Lung (tissue), 12 donors: Measurements from ENCODE around the gene SLCO2A1. TPM values are rescaled to one million over a fixed set of nuclear protein-coding genes. Genes with fewer than 3 reads are reported as not detected.

ENCODE experiments used
- ATAC-seq: fragments of 200-7000 bp; cut with Tn5 transposase; one replicate; pipeline ENCODE4 v1.9.1; 2020; ENCODE audit warnings: moderate number of reproducible peaks; ENCODE audit not compliant: insufficient read depth, low FRiP score
- DNase-seq, 3 donors: peaks; one replicate each; pipeline ENCODE4 v3.0.0-alpha.2; 2013 to 2017
- H3K27ac ChIP-seq, 2 donors: one replicate each; pipeline ENCODE4 v1.5.1; 2013; ENCODE audit warnings: mild to moderate bottlenecking in 2 of 2, moderate library complexity in 2 of 2, control low read depth in 1 of 2, inconsistent platforms in 1 of 2, low read depth in 1 of 2, low read length in 1 of 2
- H3K27me3 ChIP-seq, 3 donors: one replicate each; pipeline ENCODE4 v1.5.1; 2013; ENCODE audit warnings: low read length in 2 of 3; ENCODE audit not compliant: control insufficient read depth in 3 of 3, insufficient read depth in 3 of 3
- H3K36me3 ChIP-seq, 4 donors: one replicate each; pipeline ENCODE4 v1.5.1; 2013; ENCODE audit warnings: low read length in 4 of 4, mild to moderate bottlenecking in 1 of 4, moderate library complexity in 1 of 4; ENCODE audit not compliant: control insufficient read depth in 4 of 4, insufficient read depth in 4 of 4
- H3K4me1 ChIP-seq, 5 donors: one replicate each; pipeline ENCODE4 v1.5.1; 2013; ENCODE audit warnings: low read length in 5 of 5, mild to moderate bottlenecking in 2 of 5, moderate library complexity in 1 of 5; ENCODE audit not compliant: control insufficient read depth in 5 of 5, insufficient read depth in 5 of 5
- H3K4me3 ChIP-seq: one replicate; pipeline ENCODE4 v1.5.1; 2013; ENCODE audit warnings: mild to moderate bottlenecking, control low read depth, moderate library complexity
- H3K9ac ChIP-seq, 2 donors: one replicate each; pipeline ENCODE4 v1.5.1; 2013; ENCODE audit warnings: low read length in 2 of 2, control low read depth in 1 of 2; ENCODE audit not compliant: insufficient read depth in 1 of 2
- H3K9me3 ChIP-seq, 4 donors: one replicate each; pipeline ENCODE4 v1.5.1; 2013; ENCODE audit warnings: low read length in 3 of 4, mild to moderate bottlenecking in 1 of 4, moderate library complexity in 1 of 4; ENCODE audit not compliant: control insufficient read depth in 4 of 4, insufficient read depth in 3 of 4
- WGBS, 2 donors: extraction: QIAGEN DNeasy Blood & Tissue Kit; methylation state at CpG; one replicate each; pipeline ENCODE4 v1.1.7; 2013; 5-methylcytosine and 5-hydroxymethylcytosine counted together
- polyA plus RNA-seq, 2 donors: library from polyadenylated mRNA; stranded (reverse); fragments of 200-250 nt; gene quantifications; one replicate each; pipeline ENCODE4 v1.2.1, GENCODE V29; 2013
- total RNA-seq, 2 donors: library from RNA; depleted of rRNA in 1 of 2; stranded (reverse); fragments of >200 nt in 1 of 2; gene quantifications; one replicate each; pipeline ENCODE4 v1.2.1, GENCODE V29; 2014 to 2021
- TF ChIP-seq, protein P1 (sequence below): IDR thresholded peaks from 2 replicates; pipeline ENCODE4 v1.5.1; 2012; ENCODE audit warnings: mild to moderate bottlenecking; ENCODE audit errors: control extremely low read depth, extremely low read depth
- donor health status: control.
- donor health status: control.
- donor health status: Bipolar disorder and iron deficiency.
- donor health status: healthy.
- donor health status: DM: yes; HTN: yes; CAD: no.

SLCO2A1 gene
- total and polyA plus RNA-seq, 4 donors = 27.2 to 131 (median 42.7) TPM

DNA sequence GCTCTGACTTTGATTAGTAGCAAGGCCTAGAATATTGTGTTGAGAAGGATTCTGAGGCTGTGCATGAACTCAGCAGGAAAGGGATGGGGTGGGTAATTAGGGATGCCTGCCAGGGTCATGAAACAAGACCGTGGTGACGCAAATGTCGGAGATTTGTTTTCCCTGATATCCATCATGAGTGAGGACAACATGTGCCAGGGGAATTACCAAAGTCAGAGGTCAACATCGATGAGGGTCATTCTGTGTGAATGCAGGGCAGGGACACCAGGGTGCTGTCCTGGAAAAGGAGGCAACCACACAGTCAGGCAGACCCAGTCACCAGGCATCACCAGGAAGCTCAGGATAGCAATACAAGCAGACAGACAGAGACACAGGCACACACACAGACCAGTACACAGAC is 52.2 kb downstream of the SLCO2A1 start:
- Histone ChIP-seq H3K9me3 (peaks cover 0 to 3% (median 0%) of the 10 kb centered on the region in 4 donors), H3K27me3 (no peaks in the 10 kb centered on the region), H3K27ac (peak overlapping the region in 1 of 2 donors; percentile 11), H3K4me1 (peaks cover 0 to 6% (median 0%) of the 10 kb centered on the region in 5 donors), H3K9ac (no peak overlapping the region), H3K36me3 (peaks cover 0 to 6% (median 2%) of the 10 kb centered on the region in 4 donors), H3K4me3 (no peak overlapping the region)
- DNase-seq (no peak), ATAC-seq (no peak)
- WGBS, 2 donors = 64 to 88% methylated on average over 4 of the region's 4 CpGs
- TF ChIP-seq, protein P1, sequence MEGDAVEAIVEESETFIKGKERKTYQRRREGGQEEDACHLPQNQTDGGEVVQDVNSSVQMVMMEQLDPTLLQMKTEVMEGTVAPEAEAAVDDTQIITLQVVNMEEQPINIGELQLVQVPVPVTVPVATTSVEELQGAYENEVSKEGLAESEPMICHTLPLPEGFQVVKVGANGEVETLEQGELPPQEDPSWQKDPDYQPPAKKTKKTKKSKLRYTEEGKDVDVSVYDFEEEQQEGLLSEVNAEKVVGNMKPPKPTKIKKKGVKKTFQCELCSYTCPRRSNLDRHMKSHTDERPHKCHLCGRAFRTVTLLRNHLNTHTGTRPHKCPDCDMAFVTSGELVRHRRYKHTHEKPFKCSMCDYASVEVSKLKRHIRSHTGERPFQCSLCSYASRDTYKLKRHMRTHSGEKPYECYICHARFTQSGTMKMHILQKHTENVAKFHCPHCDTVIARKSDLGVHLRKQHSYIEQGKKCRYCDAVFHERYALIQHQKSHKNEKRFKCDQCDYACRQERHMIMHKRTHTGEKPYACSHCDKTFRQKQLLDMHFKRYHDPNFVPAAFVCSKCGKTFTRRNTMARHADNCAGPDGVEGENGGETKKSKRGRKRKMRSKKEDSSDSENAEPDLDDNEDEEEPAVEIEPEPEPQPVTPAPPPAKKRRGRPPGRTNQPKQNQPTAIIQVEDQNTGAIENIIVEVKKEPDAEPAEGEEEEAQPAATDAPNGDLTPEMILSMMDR = no peak

DNA sequence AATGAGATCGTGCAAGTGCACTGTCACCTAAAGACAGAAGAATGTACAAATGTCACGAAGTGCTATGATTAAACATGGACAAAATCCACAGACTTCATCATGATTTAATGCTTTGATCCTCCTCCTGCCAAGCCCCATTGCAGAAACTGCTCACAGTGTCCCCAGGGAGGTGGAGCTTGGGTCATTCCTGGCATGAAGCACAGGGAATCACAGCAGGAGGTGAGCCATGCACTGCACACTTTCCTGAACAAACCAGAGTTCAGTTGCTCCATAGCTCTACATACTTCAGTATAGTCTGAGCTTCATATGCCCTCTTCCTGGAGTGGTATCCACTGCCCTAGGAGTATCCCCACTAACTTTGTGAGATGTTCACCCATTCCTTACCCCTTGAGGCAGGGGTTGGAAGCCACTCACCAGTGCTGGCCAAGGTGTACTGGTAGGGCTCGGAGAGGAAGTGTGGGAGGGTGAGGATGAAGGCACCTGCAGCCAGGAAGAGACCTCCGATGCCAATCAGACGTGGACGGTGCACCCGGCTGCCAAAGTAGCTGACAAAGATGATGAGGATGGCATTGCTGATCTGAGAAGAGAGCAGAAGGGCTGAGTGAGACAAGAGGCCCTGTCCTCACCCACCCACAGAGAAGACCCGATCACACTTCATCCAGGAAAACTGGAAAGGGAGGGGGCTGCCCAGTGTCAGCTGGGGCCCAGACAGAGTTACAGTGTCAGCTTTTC is 56.3 kb downstream of the SLCO2A1 start:
- H3K9me3 ChIP-seq = peaks cover 0 to 3% (median 0%) of the 10 kb centered on the region in 4 donors
- H3K4me3 ChIP-seq = no peak overlapping the region
- H3K9ac ChIP-seq = no peak overlapping the region
- DNase-seq (no peak), ATAC-seq (no peak)
- no peaks in the 10 kb centered on the region for H3K27me3 ChIP-seq
- WGBS, 2 donors = 92 to 96% methylated on average over 8 of the region's 8 CpGs
- peaks cover 0 to 11% (median 0%) of the 10 kb centered on the region in 5 donors for H3K4me1 ChIP-seq
- TF ChIP-seq, protein P1 = no peak
- peak overlapping the region in 1 of 2 donors; percentile 12 for H3K27ac ChIP-seq
- peaks cover 0 to 7% (median 2%) of the 10 kb centered on the region in 4 donors for H3K36me3 ChIP-seq

DNA sequence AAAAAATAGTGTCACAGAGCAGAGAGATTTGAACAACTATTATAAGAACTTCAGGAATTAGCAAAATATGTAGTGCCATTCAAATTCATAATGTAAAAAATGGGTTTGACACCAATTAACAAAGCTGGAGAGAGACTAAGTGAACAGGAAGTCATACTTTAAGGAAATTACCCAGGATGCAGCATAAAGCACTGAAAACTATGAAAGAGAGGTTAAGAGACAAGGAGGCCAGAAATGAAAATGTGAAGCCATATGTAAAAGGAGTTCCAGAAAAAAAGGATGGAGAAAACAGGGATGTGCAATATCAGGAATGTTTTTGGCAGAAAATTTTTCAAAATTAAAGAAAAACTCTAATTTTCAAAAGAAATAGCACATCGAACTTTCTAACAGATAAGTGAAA is 57.6 kb downstream of the SLCO2A1 start:
- Histone ChIP-seq H3K9ac (no peak overlapping the region), H3K4me1 (peaks cover 0 to 15% (median 0%) of the 10 kb centered on the region in 5 donors), H3K9me3 (peaks cover 0 to 3% (median 0%) of the 10 kb centered on the region in 4 donors), H3K27me3 (no peaks in the 10 kb centered on the region), H3K4me3 (no peak overlapping the region), H3K36me3 (peaks cover 0 to 7% (median 2%) of the 10 kb centered on the region in 4 donors), H3K27ac (no peak overlapping the region)
- DNase-seq (no peak), ATAC-seq (no peak)
- whole genome bisulfite sequencing, 2 donors = 94 to 98% methylated on average over 1 of the region's 1 CpG
- TF ChIP-seq, protein P1 = no peak
